Stimulated activated naive CD4-positive, alpha-beta T cell treated with Interleukin-2 at 50 U/mL for 16 hours (primary cell): ENCODE measurements around the gene LSP1.

Source experiments
- DNase-seq: peaks from one replicate; lab custom pipeline; 2025; lab: John Stamatoyannopoulos, UW

Gene LSP1

GRCh38 chr11:1848640-1849430 lies 4.0 kb upstream of the LSP1 start:
- no peak for DNase-seq

DNA sequence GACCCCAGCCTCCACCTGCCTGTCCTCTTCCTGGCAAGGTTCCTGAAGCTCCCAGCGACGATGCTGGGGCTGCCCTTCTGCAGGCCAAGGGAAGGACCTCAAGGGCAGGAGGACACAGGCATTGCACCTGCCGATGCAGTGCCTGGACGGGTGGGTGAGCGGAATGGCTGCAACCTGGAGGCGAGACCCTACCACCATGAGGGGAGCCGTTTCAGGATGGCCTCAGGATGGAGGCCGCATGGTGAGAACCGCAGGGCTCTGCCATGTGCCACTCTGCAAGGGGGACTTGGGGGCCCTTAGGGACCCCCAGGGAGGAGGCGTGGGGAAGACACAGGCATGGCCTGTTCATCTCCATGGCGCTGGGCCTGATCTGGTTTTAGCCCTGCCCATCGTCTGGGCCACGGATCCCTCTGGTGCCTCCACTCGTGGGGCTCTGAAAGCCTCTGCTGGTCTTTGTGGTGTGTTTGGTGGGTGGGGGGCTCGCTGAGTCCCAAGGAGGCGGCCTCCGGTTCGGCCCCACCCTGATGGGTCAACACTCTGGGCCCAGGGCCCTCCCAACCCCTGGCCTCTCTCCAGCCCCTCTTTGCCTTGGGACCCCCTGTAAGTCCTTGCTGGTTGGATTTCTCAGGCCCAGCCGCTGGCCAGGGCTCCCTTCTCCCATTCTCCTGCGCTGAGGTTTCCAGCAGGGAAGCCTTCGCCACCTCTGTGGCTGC lies 1.3 kb upstream of the LSP1 start:
- DNase-seq, result no peak

DNA sequence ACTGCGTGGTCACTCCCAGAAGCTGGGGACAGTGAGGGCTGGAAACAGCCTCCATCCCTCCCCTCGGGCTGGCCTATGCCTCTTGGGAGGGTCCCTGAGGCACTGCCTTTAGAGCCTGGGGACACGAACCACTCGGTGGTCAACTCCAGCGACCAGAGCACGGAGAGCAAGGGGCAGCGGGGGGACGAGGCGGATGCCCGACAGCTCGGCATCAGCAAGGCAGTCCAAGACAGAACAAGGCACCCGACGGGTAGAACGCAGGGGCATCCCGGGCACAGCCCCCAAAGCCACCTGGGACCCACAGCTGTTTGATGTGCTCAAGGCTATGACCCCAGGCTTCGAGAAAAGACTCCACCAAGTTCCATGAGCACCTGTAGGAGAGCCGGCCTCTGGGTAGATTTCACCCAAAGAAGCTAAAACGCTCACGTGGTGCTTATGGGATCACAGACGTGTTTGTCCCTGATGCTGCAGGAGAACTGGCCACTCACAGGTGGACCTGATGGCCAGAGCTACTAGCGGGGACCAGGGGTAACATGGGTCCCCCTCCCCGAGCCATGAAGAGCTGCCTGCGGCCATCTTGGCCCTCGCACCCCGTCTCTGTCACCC lies 510 bp upstream of the LSP1 start:
- DNase-seq, result no peak

GRCh38 chr11:1853376-1854131 lies 670 bp downstream of the LSP1 start:
- DNase-seq, result peak; percentile 27

DNA sequence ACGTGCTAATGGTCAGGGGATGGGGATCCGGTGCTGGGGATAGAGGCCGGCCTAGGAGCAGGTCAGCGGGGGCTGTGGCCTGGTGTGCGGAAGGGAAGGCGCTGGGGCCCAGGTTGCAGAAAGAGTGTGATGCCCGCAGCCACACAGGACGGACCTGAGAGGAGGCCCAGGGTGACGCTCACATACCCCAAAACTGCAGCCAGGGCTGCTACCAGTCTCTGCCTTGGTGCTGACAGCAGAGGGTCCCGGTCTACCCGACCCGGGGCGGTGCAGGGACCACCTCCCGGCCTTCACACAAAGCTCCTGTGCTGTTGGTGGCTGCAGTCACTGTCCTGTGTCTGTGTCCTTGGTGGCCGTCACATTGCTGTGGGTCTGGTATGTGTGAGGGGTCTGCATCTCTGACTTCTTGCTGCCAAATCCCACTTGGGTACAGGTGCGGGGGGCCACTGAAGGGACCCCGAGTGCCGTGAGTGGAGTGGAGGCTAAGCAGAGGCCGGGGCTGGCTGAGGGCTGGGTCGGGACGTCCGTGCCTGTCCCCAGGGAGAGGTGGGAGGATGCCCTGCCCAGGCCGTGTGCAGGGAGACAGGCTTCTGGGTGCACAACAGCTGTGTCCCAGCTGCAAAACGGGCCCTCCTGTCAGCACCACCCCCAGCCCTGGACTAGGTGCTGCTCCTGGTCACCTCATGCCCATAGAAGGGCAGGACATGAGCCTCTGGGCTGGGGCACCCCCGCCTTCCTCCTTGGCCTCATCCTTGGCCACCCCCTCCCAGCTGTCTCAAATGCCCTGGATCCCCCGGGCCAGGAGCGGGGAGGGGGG lies 1.5 kb downstream of the LSP1 start:
- no peak for DNase-seq

GRCh38 chr11:1854949-1855885 lies 2.3 kb downstream of the LSP1 start:
- peak; percentile 45 for DNase-seq

DNA sequence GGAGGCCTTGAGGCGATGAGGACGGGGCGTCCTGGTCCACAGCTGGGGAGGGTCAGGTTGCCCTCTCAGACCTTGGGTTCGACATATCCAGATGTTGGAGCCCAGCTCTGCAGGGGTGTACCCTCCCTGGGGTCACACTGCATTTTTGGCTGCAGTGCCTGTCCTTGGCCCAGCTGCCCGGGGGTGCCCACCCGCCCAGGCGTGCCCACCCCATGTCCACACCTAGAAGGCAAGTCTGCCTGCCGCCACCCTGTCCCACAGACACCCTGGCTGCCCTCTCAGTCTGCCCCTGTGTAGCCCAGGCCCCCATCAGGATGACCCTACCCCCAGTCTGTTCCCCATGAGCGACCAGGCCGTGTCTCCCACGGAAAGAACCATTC lies 3.0 kb downstream of the LSP1 start:
- DNase-seq, result no peak

DNA sequence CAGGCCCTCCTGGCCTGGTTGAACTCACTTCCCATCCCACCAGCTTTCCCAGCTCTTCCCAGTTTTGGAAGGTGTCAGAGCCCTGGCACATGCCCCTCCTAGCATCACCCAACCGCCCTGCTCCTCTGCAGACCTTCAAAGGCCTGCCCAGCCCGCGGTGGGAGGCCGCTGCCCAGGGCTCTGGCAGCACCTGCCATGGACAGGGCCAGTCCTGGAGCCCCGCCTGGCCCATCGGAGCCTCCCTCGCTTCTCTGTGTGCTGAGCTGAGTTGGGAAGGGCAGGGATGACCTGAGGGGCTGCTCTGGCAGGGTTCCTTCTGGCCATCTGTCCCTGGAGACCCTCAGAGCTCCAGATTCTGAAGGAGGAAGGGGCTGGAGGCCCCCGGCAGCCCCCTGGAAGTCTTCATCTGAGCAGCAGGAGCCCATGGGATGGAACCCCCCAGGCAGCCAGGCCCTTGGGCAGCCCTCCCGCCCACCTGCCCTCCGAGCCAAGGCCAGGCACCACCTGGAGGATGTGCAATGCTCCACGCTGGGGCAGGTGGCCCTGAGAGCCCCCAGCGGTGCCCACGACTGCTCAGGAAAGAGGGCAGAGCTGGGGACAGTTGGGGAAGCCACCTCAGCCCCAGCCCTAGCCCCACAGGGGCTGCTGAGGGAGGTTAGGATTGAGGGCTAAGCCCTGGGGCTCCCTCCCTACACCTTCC lies 3.6 kb downstream of the LSP1 start:
- DNase-seq, result no peak

DNA sequence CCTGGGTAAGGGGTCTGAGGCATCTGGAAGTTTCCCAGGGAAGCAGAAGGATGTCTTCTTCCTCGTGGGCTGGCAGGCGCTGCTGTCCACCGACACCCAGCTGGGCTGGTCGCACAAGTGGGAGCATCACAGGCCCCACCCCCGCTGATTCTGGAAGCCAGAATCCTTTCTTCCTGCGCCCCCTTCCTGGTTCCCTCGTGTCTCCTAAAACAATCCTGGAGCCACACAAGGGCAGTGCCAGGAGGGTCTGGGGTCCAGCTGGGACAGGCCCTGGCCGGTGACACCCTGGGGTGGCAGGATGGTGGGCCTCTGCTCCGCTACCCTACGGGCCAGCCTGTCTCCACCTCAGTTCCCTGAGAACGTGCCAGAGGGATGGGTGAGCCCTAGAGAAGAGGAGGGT lies 4.2 kb downstream of the LSP1 start:
- no peak for DNase-seq

DNA sequence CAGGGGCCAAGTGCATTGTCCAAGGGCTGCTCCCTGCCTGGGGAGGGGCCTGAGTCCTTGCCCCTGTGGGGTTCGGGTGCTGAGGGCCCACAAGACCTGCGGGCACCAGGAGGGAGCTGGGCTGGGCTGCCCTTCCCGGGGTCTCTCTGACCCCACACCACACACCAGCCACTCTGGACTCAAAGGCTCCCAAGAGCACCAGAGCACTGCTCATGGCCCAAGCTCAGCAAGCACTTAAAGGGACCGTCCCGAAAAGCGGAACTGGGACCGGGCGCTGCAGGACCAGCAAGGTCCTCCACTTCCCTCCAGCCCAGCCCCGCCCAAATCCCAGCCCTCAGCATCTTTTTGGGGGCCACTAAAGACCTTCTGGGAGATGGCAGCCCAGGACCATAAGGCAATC lies 5.3 kb downstream of the LSP1 start:
- no peak for DNase-seq

GRCh38 chr11:1858576-1858975 lies 5.7 kb downstream of the LSP1 start:
- no peak for DNase-seq

GRCh38 chr11:1859004-1859403 lies 6.1 kb downstream of the LSP1 start:
- no peak for DNase-seq

GRCh38 chr11:1860108-1860507 lies 7.2 kb downstream of the LSP1 start:
- no peak for DNase-seq

DNA sequence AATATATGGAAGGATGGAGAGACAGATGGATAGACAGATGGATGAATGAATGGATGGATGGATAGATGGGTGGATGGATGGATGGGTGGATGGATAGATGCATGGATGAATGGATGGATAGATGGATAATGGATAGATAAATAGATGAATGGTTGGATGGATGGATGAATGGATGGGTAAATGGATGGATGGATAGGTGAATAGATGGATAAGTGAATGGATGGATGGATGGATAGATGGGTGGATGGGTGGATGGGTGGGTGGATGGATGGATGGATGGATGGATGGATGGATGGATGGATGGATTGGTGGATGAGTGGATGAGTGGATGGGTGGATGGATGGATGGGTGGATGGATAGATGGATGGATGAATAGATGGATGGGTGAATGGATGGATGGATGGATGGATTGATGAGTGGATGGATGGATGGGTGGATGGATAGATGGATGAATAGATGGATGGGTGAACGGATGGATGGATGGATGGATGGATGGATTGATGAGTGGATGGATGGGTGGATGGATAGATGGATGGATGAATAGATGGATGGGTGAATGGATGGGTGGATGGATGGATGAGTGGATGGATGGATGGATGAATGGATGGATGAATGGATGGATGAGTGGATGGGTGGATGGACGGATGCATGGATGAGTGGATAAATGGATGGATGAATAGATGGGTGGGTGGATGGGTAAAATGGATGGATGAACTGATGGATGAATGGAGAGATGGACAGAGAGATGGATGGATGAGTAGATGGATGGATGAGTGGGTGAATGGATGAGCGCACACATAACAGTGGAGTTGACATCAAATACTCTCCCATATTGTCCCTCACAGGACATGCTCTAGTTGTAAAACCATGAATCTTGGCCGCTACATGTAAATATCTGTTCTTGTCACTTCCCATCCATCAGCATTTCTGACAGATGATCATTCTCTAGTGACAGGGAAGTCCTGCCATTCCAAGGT lies 8.8 kb downstream of the LSP1 start:
- no peak for DNase-seq

- DNase-seq, result no peak
Measured at GRCh38 chr11:1862588-1863351, 9.9 kb downstream of the LSP1 start.

DNA sequence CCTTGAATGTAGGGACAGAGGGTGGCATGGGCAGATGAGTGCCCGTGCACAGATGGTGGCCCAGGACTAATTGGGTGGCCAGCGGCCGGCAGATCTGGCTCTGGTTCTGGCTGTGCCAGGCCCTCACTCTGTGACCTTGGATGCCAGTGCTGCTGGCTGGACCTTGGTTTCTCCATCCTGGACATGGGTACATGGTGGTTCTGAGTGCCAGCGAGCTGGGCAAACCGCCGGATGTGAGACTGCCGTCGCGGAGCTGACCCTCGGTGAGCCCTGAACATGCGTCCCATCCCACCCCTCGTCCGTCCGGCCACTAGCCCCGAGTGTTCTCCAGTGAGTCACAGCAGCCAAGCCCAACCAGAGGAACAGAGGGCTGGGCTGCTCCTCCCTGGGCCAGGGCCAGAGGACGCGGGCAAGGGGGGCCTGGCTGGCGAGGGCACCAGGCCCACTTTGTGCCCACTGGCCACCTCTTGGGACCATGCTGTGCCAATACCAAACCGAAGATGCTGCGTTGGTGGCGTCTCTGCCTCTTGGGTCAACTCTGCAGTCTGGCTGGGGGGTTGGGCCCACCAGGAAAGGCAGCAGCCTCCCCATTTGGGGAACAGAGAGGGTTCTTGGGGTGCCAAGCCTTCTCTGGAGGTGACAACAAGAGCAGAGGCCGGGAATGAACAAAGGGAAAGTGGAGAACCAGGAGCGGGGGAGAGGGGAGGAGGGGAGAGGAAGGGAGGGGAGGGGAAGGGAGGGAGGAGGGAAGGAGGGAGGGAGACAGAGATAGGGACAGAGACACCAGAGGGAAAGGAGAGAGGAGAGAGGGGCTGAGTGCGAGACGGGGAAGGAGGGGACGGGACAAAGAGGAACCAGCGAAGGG lies 10.7 kb downstream of the LSP1 start:
- no peak for DNase-seq

DNA sequence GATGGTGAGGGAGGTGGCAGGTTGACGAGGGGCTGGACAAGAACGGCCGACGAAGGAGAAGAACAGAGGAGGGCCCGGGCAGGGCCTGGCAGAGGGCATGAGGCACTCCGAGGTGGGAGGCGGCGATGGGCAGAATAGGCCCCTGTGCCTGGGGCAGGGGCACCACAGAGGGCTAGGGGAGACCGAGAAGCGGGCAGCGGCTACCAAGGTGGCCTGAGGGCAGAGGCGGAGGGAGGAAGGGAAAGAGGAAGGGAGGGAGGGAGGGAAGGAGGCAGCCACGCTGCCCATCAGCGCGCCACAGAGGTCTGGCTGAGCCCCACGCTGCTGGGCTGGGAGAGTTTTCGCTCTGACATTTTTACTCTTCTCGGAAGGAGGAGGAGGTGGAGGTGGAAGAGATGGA lies 11.3 kb downstream of the LSP1 start:
- no peak for DNase-seq
